Fibroblast of the aortic adventitia (primary cell): ENCODE results near the gene CDCA7L. TPM values are rescaled to one million over a fixed set of nuclear protein-coding genes. Genes with fewer than 3 reads are reported as not detected.
A peak's percentile ranks its signal among the peaks of the same experiment; 100 is the strongest.
"Not testable (repeated sequence)": the region's sequence is repeated elsewhere in the genome, so short reads cannot be mapped to it uniquely, and the experiment has no call there.

Experiments
- DNase-seq: peaks from one replicate; pipeline ENCODE4 v3.0.0-alpha.2; 2010; ENCODE audit warnings: low read depth
- H3K4me3 ChIP-seq: 2 replicates; pipeline ENCODE4 v1.5.1; 2011; ENCODE audit warnings: low read depth, mild to moderate bottlenecking, control low read depth, low read length, moderate library complexity
- total RNA-seq: library from RNA; depleted of rRNA; stranded (reverse); fragments of >200 nt; gene quantifications from 2 replicates; pipeline ENCODE4 v1.2.3, GENCODE V29; 2012; ENCODE audit warnings: low replicate concordance
- TF ChIP-seq, protein P1 (sequence below): IDR thresholded peaks from 2 replicates; pipeline ENCODE4 v1.5.1; 2011; ENCODE audit warnings: mild to moderate bottlenecking, low read length, control low read depth, inconsistent platforms; ENCODE audit not compliant: insufficient read depth

The CDCA7L gene
- total RNA-seq, 1 donor: 39.1 TPM

DNA sequence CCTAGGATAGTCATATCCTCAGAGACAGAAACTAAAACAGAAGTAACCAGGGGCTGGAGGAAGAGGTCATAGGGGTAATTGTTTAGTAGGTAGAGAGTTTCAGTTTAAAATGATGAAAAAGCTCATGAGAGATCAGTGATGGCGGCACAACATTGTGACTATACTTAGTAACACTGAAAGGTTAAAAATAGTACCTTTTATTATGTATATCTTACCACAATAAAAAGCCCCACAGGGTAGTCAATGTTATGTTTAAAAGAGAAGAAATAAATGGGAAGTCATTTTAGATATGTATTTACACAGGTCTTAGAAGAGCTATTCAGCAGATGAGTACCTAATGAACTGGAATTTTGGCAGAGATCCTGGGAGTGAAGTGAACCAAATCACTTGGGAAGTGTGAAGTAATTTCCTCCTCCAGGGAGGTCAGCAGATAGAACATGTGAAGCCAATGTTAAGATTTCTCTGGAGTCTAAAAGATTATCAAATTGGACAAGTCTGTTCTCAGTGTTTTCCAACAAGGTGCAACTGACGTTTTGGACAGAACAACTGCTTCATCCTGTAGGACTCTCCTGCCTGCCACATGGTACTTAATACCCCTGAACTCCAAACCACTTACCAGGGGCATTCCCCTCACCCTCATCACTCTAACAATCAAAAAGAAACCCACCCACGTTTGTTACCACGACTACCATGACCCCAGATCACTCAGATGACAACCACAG is 6.4 kb downstream of the CDCA7L start:
- TF ChIP-seq, protein P1, sequence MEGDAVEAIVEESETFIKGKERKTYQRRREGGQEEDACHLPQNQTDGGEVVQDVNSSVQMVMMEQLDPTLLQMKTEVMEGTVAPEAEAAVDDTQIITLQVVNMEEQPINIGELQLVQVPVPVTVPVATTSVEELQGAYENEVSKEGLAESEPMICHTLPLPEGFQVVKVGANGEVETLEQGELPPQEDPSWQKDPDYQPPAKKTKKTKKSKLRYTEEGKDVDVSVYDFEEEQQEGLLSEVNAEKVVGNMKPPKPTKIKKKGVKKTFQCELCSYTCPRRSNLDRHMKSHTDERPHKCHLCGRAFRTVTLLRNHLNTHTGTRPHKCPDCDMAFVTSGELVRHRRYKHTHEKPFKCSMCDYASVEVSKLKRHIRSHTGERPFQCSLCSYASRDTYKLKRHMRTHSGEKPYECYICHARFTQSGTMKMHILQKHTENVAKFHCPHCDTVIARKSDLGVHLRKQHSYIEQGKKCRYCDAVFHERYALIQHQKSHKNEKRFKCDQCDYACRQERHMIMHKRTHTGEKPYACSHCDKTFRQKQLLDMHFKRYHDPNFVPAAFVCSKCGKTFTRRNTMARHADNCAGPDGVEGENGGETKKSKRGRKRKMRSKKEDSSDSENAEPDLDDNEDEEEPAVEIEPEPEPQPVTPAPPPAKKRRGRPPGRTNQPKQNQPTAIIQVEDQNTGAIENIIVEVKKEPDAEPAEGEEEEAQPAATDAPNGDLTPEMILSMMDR: no peak
- no peak overlapping the region for H3K4me3 ChIP-seq
- peak; percentile 39 for DNase-seq

DNA sequence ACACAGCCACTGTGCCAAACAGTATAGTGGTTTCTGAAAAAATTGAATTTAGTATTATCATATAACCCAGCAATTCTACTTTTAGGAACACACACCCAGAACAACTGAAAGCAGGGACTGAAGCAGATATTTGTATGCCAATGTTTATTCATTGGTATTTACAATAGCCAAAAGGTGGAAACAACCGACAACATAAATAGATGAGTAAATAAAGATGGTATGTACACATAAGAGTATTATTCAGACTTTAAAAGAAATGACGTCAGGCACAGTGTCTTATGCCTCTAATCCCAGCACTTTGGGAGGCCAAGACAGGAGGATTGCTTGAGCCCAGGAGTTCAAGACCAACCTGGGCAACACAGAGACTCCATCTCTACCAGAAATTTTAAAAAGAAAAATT is 7.2 kb downstream of the CDCA7L start:
- no peak for DNase-seq
- H3K4me3 ChIP-seq: no peak overlapping the region
- TF ChIP-seq, protein P1: no peak

DNA sequence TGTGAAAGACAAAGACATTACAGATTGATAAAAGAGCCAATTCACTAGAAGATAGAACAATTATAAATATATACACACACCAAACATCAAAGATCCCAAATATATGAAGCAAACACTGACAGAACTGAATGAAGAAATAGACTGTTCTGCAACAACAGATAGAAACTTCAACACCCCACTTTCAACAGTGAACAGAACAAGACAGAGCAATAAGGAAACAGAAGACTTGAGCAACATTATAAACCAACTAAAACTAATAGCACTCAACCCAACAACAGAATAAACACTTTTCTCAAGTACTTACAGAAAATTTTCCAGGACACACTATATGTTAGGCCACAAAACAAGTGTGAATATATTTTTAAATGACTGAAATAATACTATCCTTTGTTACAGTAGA is 10.9 kb downstream of the CDCA7L start:
- DNase-seq: no peak
- TF ChIP-seq, protein P1: no peak
- no peak overlapping the region for H3K4me3 ChIP-seq

DNA sequence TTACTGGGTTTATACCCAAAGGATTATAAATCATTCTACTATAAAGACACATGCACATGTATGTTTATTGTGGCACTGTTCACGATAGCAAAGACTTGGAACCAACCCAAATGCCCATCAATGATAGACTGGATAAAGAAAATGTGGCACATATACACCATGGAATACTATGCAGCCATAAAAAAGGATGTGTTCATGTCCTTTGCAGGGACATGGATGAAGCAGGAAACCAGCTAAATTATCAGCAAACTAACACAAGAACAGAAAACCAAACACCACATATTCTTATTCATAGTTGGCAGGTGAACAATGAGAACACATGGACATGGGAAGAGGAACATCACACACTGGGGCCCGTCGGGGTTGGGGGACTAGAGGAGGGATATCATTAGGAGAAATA is 12.4 kb downstream of the CDCA7L start:
- not testable (repeated sequence) for H3K4me3 ChIP-seq, DNase-seq

DNA sequence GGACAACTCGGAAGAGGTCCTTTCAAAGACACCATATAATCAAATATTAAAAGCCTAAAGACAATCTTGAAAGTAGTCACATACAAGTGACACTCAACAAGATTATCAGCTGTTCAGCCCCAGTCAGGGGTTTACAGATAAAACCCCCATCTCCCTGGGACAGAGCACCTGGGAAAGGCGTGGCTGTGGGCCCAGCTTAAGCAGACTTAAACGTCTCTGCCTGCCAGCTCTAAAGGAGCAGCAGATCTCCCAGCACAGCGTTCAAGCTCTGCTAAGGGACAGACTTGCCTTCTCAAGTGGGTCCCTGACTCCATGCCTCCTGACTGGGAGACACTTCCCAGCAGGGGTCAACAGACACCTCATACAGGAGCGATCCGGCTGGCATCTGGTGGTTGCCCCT is 18.0 kb downstream of the CDCA7L start:
- TF ChIP-seq, protein P1: no peak
- H3K4me3 ChIP-seq: no peak overlapping the region
- DNase-seq: no peak

DNA sequence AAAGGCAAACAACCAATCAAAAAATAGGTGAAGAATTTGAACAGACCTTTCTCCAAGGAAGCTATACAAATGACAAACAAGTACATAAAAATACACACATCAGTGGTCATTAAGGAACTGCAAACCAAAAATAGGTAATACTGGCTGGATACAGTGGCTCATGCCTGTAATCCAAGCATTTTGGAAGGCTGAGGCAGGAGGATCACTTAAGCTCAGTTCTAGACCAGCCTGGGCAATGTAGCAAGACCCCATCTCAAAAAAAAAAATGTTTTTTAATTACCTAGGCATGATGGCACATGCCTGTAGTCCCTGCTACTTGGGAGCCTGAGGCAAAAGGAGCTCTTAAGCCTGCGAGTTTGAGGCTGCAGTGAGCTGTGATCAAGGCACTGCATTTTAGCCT is 19.3 kb downstream of the CDCA7L start:
- TF ChIP-seq, protein P1: no peak
- no peak for DNase-seq
- no peak overlapping the region for H3K4me3 ChIP-seq

DNA sequence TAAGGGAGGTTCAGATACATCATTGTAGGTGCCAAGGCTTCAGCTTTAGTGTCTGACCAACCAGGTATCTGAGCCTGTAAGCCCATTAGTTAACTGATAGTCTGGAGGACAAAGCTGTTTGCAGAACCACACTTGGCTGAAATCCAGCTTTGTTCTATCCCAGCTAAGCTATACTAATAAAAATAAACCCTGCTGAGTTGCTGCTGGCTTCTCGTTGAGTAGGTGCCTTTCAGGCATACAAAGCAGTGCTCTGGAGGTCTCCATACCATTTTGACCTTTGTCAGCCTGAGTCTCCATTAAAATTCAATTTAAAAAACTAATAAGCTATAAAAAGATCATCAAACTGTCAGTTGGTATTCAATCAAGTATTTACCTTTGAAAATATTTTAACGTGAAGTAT is 22.0 kb downstream of the CDCA7L start:
- TF ChIP-seq, protein P1: no peak
- H3K4me3 ChIP-seq: no peak overlapping the region
- peak; percentile 37 for DNase-seq
